Progenitor cell of endocrine pancreas (in vitro differentiated cells): ENCODE data around the gene LAMA5. TPM values are rescaled to one million over a fixed set of nuclear protein-coding genes. Genes with fewer than 3 reads are reported as not detected.

Source experiments
- DNase-seq: peaks from one replicate; pipeline ENCODE4 v3.0.0; 2021; ENCODE audit warnings: low spot score; ENCODE audit not compliant: unreplicated experiment
- H3K27ac Mint-ChIP-seq: 2 replicates; pipeline ENCODE4 v1.8.0; 2021; ENCODE audit warnings: mild to moderate bottlenecking, moderate library complexity, mixed read lengths
- H3K27me3 Mint-ChIP-seq: 2 replicates; pipeline ENCODE4 v1.8.0; 2021; ENCODE audit warnings: mixed read lengths
- H3K36me3 Mint-ChIP-seq: 2 replicates; pipeline ENCODE4 v1.8.0; 2022; ENCODE audit warnings: mixed read lengths; ENCODE audit not compliant: insufficient read depth
- H3K4me1 Mint-ChIP-seq: 2 replicates; pipeline ENCODE4 v1.8.0; 2021; ENCODE audit warnings: low read depth, mixed read lengths
- H3K4me3 Mint-ChIP-seq: 2 replicates; pipeline ENCODE4 v1.8.0; 2021; ENCODE audit warnings: low read depth, mild to moderate bottlenecking, moderate library complexity, mixed read lengths
- H3K9me3 Mint-ChIP-seq: 2 replicates; pipeline ENCODE4 v1.8.0; 2021; ENCODE audit warnings: low read depth, mixed read lengths
- CTCF ChIP-seq: fragments of 200-600 bp; sonication (generic); IDR thresholded peaks from one replicate; pipeline ENCODE4 v1.5.0; 2021; ENCODE audit warnings: antibody characterized with exemption, mild to moderate bottlenecking; ENCODE audit not compliant: unreplicated experiment
- total RNA-seq: library from RNA; stranded (reverse); gene quantifications from 2 replicates; pipeline ENCODE4 v1.2.1, GENCODE V29; 2021

The LAMA5 gene
- total RNA-seq, 1 donor from 2014 or later, result 252 TPM

- DNase-seq, result no peak
- no peaks in the 10 kb centered on the region for H3K4me1 Mint-ChIP-seq
- no peak for TF ChIP-seq CTCF
- no peaks in the 10 kb centered on the region for H3K27me3 Mint-ChIP-seq
- H3K27ac Mint-ChIP-seq, result no peak overlapping the region
- H3K4me3 Mint-ChIP-seq, result no peak overlapping the region
- peaks cover under 1% of the 10 kb centered on the region for H3K9me3 Mint-ChIP-seq
- peaks cover 20% of the 10 kb centered on the region for H3K36me3 Mint-ChIP-seq
Measured at GRCh38 chr20:62269871-62270270, 97.2 kb downstream of the LAMA5 start.

- DNase-seq, result no peak
- no peak for TF ChIP-seq CTCF
- Mint-ChIP-seq H3K27ac (no peak overlapping the region), H3K27me3 (no peaks in the 10 kb centered on the region), H3K36me3 (peaks cover 25% of the 10 kb centered on the region), H3K4me3 (no peak overlapping the region), H3K4me1 (no peaks in the 10 kb centered on the region), H3K9me3 (peaks cover 3% of the 10 kb centered on the region)
Measured at GRCh38 chr20:62269378-62269777, 97.7 kb downstream of the LAMA5 start.

- no peaks in the 10 kb centered on the region for H3K4me1 Mint-ChIP-seq
- TF ChIP-seq CTCF, result no peak
- no peak for DNase-seq
- H3K27ac Mint-ChIP-seq, result no peak overlapping the region
- H3K4me3 Mint-ChIP-seq, result no peak overlapping the region
- no peaks in the 10 kb centered on the region for H3K27me3 Mint-ChIP-seq
- H3K9me3 Mint-ChIP-seq, result peaks cover 3% of the 10 kb centered on the region
- peaks cover 22% of the 10 kb centered on the region for H3K36me3 Mint-ChIP-seq
Measured at GRCh38 chr20:62268228-62268900, 98.7 kb downstream of the LAMA5 start.

GRCh38 chr20:62267543-62267942, 99.6 kb downstream of the LAMA5 start:
- Mint-ChIP-seq H3K27me3 (no peaks in the 10 kb centered on the region), H3K4me1 (no peaks in the 10 kb centered on the region), H3K27ac (no peak overlapping the region), H3K36me3 (peaks cover 25% of the 10 kb centered on the region), H3K4me3 (no peak overlapping the region), H3K9me3 (peaks cover 3% of the 10 kb centered on the region)
- no peak for TF ChIP-seq CTCF
- DNase-seq, result no peak

GRCh38 chr20:62266851-62267250, 100.3 kb downstream of the LAMA5 start:
- Mint-ChIP-seq H3K4me1 (no peaks in the 10 kb centered on the region), H3K36me3 (peaks cover 25% of the 10 kb centered on the region), H3K9me3 (peaks cover 3% of the 10 kb centered on the region), H3K4me3 (no peak overlapping the region), H3K27me3 (no peaks in the 10 kb centered on the region), H3K27ac (no peak overlapping the region)
- DNase-seq, result no peak
- no peak for TF ChIP-seq CTCF
